Esophagus muscularis mucosa (tissue), 4 donors: ENCODE data around the gene ARHGEF12. TPM values are rescaled to one million over a fixed set of nuclear protein-coding genes. Genes with fewer than 3 reads are reported as not detected.

Source experiments
- DNase-seq: peaks from one replicate; pipeline ENCODE4 v3.0.0-alpha.2; 2017; ENCODE audit errors: extremely low spot score
- H3K27ac ChIP-seq, 4 donors: fragments of 200-600 bp; sonication (generic); replicated peaks in 1 of 4; 1 replicate in 3 of 4; 2 replicates in 1 of 4; pipeline ENCODE4 v1.5.1; 2016 to 2019; ENCODE audit warnings: mild to moderate bottlenecking in 1 of 4
- H3K27me3 ChIP-seq, 4 donors: fragments of 200-600 bp; sonication (generic); one replicate each; pipeline versions ENCODE4 v1.5.1 to v1.6.0; 2016 to 2019
- H3K36me3 ChIP-seq, 4 donors: fragments of 200-600 bp; sonication (generic); one replicate each; pipeline ENCODE4 v1.5.1; 2016 to 2019
- H3K4me1 ChIP-seq, 4 donors: fragments of 200-600 bp; sonication (generic); one replicate each; pipeline ENCODE4 v1.5.1; 2016 to 2019
- H3K4me3 ChIP-seq, 4 donors: fragments of 200-600 bp; sonication (generic); 1 replicate in 2 of 4; 2 replicates in 2 of 4; pipeline ENCODE4 v1.5.1; 2016 to 2019; ENCODE audit warnings: mild to moderate bottlenecking in 4 of 4, moderate library complexity in 1 of 4
- H3K9me3 ChIP-seq, 4 donors: fragments of 200-600 bp; sonication (generic); 1 replicate in 3 of 4; 2 replicates in 1 of 4; pipeline ENCODE4 v1.5.1; 2016 to 2019
- EP300 ChIP-seq: sonication (generic); formaldehyde crosslinking; IDR thresholded peaks from one replicate; pipeline ENCODE4 v1.6.1; 2017; ENCODE audit warnings: antibody characterized with exemption
- POLR2A ChIP-seq: fragments of 450-650 bp; IDR thresholded peaks from one replicate; pipeline ENCODE4 v1.6.1; 2017; ENCODE audit warnings: antibody characterized with exemption, moderate library complexity, mild to moderate bottlenecking, low read depth
- POLR2AphosphoS5 ChIP-seq, 2 donors: sonication (generic); formaldehyde crosslinking; IDR thresholded peaks; one replicate each; pipeline ENCODE4 v1.6.1; 2017; ENCODE audit warnings: antibody characterized with exemption in 2 of 2
- WGBS: methylation state at CpG from one replicate; pipeline ENCODE4 v1.1.5; 2018; 5-methylcytosine and 5-hydroxymethylcytosine counted together
- intact Hi-C: fragments of 100-400 bp; cut with DNase I; formaldehyde crosslinking; loops from one replicate; pipeline ENCODE4 v1.15.1; 2023
- total RNA-seq, 4 donors: library from RNA; depleted of rRNA; stranded (reverse); fragments of >200 nt; gene quantifications; one replicate each; pipeline versions ENCODE4 v1.1.0 to v1.2.1, GENCODE V29; 2016
- TF ChIP-seq, protein P1 (sequence below), 3 experiments: fragments of 200-600 bp in 2 of 3; fragments of 450-650 bp in 1 of 3; sonication (generic) in 2 of 3; IDR thresholded peaks; one replicate each; pipeline ENCODE4 v1.5.1; 2017 to 2019; ENCODE audit warnings: antibody characterized with exemption in 3 of 3, mild to moderate bottlenecking in 2 of 3, moderate library complexity in 1 of 3

ARHGEF12 gene
- total RNA-seq, 4 donors from 2014 or later: 89.1 to 118 (median 106) TPM

DNA sequence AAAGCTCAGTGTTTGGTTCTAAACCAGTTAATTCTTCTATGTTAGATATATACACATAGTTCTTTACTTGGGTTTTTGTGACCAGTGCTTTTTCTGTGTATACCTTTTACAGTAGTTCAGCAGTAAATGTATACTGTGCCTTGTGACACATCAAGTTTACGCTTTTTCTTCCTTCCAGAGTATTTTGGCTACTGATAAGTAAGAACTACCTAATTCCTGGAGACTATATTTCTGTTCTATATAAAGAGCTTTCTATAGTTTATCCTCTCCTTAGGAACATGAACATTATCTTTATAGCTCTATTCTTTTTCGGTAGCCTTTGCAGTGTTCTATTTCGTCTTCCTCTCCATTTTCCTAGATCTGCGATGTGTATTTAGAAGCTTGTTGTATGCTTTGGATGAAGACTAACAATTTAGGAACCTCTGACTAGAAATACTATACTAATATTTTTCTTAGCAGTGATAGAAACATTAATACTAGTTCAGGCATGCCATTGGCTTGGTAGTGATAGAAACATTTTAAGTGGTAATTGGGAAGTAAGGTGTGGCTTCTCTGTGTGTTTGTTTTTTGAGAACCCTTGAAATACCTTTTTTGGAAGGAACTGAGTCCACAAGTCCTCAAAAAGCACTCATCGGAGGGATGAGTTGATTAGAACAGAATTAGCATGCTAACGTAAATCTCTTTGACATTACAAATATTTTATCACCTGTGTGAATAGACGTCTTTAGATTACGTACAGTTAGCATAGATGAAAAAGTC lies 74.6 kb downstream of the ARHGEF12 start:
- Histone ChIP-seq H3K27ac (no peak overlapping the region), H3K36me3 (peaks cover 0 to 11% (median 4%) of the 10 kb centered on the region in 4 donors), H3K4me1 (peaks cover 0 to 6% (median 0%) of the 10 kb centered on the region in 4 donors), H3K4me3 (no peak overlapping the region), H3K9me3 (no peaks in the 10 kb centered on the region), H3K27me3 (no peaks in the 10 kb centered on the region)
- no peak for TF ChIP-seq POLR2AphosphoS5 (IDR thresholded peaks at IDR 0.05)
- no peak for TF ChIP-seq EP300
- no peak for TF ChIP-seq POLR2A
- TF ChIP-seq, protein P1, sequence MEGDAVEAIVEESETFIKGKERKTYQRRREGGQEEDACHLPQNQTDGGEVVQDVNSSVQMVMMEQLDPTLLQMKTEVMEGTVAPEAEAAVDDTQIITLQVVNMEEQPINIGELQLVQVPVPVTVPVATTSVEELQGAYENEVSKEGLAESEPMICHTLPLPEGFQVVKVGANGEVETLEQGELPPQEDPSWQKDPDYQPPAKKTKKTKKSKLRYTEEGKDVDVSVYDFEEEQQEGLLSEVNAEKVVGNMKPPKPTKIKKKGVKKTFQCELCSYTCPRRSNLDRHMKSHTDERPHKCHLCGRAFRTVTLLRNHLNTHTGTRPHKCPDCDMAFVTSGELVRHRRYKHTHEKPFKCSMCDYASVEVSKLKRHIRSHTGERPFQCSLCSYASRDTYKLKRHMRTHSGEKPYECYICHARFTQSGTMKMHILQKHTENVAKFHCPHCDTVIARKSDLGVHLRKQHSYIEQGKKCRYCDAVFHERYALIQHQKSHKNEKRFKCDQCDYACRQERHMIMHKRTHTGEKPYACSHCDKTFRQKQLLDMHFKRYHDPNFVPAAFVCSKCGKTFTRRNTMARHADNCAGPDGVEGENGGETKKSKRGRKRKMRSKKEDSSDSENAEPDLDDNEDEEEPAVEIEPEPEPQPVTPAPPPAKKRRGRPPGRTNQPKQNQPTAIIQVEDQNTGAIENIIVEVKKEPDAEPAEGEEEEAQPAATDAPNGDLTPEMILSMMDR (IDR thresholded peaks at IDR 0.05): no peak
- DNase-seq: no peak
- WGBS: 94% methylated on average over 8 of the region's 8 CpGs
- intact Hi-C loops: no loop called here

DNA sequence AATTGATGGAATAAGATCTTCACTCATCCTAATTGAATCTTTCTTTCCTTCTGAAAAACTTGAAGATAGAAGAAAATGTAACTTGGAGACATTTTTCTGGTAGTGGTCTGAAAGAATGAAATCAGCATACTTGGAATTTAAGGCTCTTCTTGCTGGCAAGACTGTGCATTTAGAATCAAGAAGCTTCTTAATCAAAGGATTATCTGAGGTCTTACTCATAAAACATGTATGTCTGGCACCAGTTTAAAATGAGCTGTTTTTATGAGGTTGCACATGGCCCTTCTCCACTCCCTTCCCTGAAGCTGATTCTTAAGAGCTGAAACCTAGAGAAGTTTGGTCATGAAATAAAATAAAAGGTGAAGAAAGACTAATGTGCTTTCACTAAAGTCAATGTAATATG lies 77.3 kb downstream of the ARHGEF12 start:
- Histone ChIP-seq H3K4me3 (no peak overlapping the region), H3K4me1 (no peaks in the 10 kb centered on the region), H3K27me3 (no peaks in the 10 kb centered on the region), H3K9me3 (no peaks in the 10 kb centered on the region), H3K27ac (no peak overlapping the region), H3K36me3 (peaks cover 0 to 23% (median 7%) of the 10 kb centered on the region in 4 donors)
- no peak for TF ChIP-seq EP300
- TF ChIP-seq POLR2AphosphoS5 (IDR thresholded peaks at IDR 0.05): no peak
- TF ChIP-seq, protein P1 (IDR thresholded peaks at IDR 0.05): no peak
- no peak for TF ChIP-seq POLR2A
- intact Hi-C loops: no loop called here
- no peak for DNase-seq

DNA sequence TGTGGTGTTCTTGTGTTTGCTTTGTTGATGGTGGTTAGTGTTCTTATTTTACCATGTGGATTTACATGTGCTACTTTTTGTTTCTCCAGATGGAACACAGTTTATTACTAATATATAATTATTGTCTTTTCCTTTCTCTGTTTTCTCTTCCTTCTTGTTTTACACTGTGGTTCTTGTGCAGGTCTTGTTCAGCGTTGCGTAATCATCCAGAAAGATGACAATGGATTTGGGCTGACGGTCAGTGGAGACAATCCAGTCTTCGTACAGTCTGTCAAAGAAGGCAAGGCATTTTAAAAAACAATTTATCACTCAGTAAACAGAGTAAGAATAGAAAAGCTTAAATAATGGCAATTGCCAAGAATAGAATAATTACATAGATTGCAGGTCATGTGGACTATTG lies 84.4 kb downstream of the ARHGEF12 start:
- Histone ChIP-seq H3K27me3 (no peaks in the 10 kb centered on the region), H3K4me3 (no peak overlapping the region), H3K27ac (no peak overlapping the region), H3K36me3 (peaks cover 0 to 50% (median 23%) of the 10 kb centered on the region in 4 donors), H3K9me3 (no peaks in the 10 kb centered on the region), H3K4me1 (peaks cover 0 to 4% (median 0%) of the 10 kb centered on the region in 4 donors)
- intact Hi-C loops: no loop called here
- WGBS: 90% methylated on average over 4 of the region's 4 CpGs
- DNase-seq: no peak
- TF ChIP-seq POLR2AphosphoS5 (IDR thresholded peaks at IDR 0.05) (no peak), EP300 (no peak), POLR2A (no peak)
- TF ChIP-seq, protein P1 (IDR thresholded peaks at IDR 0.05): no peak

DNA sequence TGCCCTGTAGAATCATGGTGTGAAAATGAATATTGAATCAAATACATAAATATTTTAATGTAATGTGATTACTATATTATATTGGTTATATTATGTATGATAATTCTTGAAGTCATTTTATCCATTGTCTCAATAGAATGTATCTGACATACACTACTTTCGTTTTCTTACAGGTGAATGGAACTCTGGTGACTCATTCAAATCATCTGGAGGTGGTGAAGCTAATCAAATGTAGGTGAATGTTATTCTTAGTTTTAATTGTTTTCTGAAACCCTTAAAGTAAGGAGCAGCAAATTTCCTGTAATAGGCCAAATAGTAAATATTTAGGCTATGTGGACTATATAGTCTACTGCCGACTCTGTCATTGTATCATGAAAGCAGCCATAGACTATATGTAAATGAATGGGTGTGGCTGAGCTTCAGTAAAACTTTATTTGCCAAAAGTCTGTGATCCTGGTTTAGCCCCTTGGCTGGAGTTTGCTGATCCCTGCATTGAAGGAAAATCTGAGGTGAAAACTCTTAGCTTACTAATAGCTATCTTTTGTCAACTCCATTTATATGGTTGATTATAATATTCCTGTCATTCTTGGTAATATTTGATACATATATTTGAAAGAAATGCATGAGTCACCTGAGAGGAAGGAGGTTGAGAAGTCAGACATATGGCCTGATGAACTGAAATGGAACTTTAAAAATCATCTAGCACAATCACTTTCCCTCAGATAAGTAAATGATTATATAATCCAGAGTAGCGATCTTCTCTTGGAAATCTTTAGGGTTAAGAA lies 88.2 kb downstream of the ARHGEF12 start:
- Histone ChIP-seq H3K4me1 (peaks cover 0 to 4% (median 0%) of the 10 kb centered on the region in 4 donors), H3K36me3 (peaks cover 0 to 61% (median 30%) of the 10 kb centered on the region in 4 donors), H3K9me3 (no peaks in the 10 kb centered on the region), H3K4me3 (no peak overlapping the region), H3K27ac (no peak overlapping the region), H3K27me3 (no peaks in the 10 kb centered on the region)
- no peak for DNase-seq
- 87% methylated on average over 3 of the region's 3 CpGs for WGBS
- no peak for TF ChIP-seq POLR2AphosphoS5 (IDR thresholded peaks at IDR 0.05)
- TF ChIP-seq, protein P1 (IDR thresholded peaks at IDR 0.05): no peak
- intact Hi-C loops: no loop called here
